ENCODE results near the gene RARRES1.

RARRES1 gene

GRCh38 chr3:158771577-158771976 lies 39.3 kb upstream of the RARRES1 start:
- Mint-ChIP-seq H3K9me3 (no peaks in the 10 kb centered on the region), H3K4me3 (no peak overlapping the region), H3K36me3 (ENCODE audit: insufficient read depth) (peaks cover 2% of the 10 kb centered on the region), H3K4me1 (peaks cover 6% of the 10 kb centered on the region), H3K27me3 (no peaks in the 10 kb centered on the region), H3K27ac (ENCODE audit: low read depth) (no peak overlapping the region)
- ATAC-seq (replicated peaks; ENCODE audit: extremely low read depth, poor library complexity, severe bottlenecking), result no peak
- no peak for DNase-seq (ENCODE audit: low spot score in 2 of 2)

GRCh38 chr3:158770741-158771350 lies 38.6 kb upstream of the RARRES1 start:
- Mint-ChIP-seq H3K4me1 (peaks cover 6% of the 10 kb centered on the region), H3K27me3 (no peaks in the 10 kb centered on the region), H3K36me3 (ENCODE audit: insufficient read depth) (peaks cover 2% of the 10 kb centered on the region), H3K9me3 (no peaks in the 10 kb centered on the region), H3K27ac (ENCODE audit: low read depth) (no peak overlapping the region), H3K4me3 (no peak overlapping the region)
- no peak for DNase-seq (ENCODE audit: low spot score in 2 of 2)
- ATAC-seq (replicated peaks; ENCODE audit: extremely low read depth, poor library complexity, severe bottlenecking), result no peak

- Mint-ChIP-seq H3K4me3 (no peak overlapping the region), H3K9me3 (no peaks in the 10 kb centered on the region), H3K27me3 (no peaks in the 10 kb centered on the region), H3K27ac (ENCODE audit: low read depth) (no peak overlapping the region), H3K36me3 (ENCODE audit: insufficient read depth) (peaks cover 2% of the 10 kb centered on the region), H3K4me1 (peaks cover under 1% of the 10 kb centered on the region)
- no peak for DNase-seq (ENCODE audit: low spot score in 2 of 2)
- ATAC-seq (replicated peaks; ENCODE audit: extremely low read depth, poor library complexity, severe bottlenecking), result no peak
Observed at GRCh38 chr3:158769952-158770740, 37.9 kb upstream of the RARRES1 start.

GRCh38 chr3:158769549-158769948 lies 37.3 kb upstream of the RARRES1 start:
- no peak for ATAC-seq (replicated peaks; ENCODE audit: extremely low read depth, poor library complexity, severe bottlenecking)
- Mint-ChIP-seq H3K27ac (ENCODE audit: low read depth) (no peak overlapping the region), H3K4me3 (no peak overlapping the region), H3K27me3 (no peaks in the 10 kb centered on the region), H3K4me1 (no peaks in the 10 kb centered on the region), H3K9me3 (no peaks in the 10 kb centered on the region), H3K36me3 (ENCODE audit: insufficient read depth) (peaks cover 2% of the 10 kb centered on the region)
- no peak for DNase-seq (ENCODE audit: low spot score in 2 of 2)

GRCh38 chr3:158768881-158769543 lies 36.8 kb upstream of the RARRES1 start:
- DNase-seq (ENCODE audit: low spot score in 2 of 2) (no peak), ATAC-seq (replicated peaks; ENCODE audit: extremely low read depth, poor library complexity, severe bottlenecking) (no peak)
- peaks cover 2% of the 10 kb centered on the region for H3K36me3 Mint-ChIP-seq (ENCODE audit: insufficient read depth)
- H3K9me3 Mint-ChIP-seq, result no peaks in the 10 kb centered on the region
- no peak overlapping the region for H3K4me3 Mint-ChIP-seq
- no peak overlapping the region for H3K27ac Mint-ChIP-seq (ENCODE audit: low read depth)
- no peaks in the 10 kb centered on the region for H3K4me1 Mint-ChIP-seq
- no peaks in the 10 kb centered on the region for H3K27me3 Mint-ChIP-seq

- ATAC-seq (replicated peaks; ENCODE audit: extremely low read depth, poor library complexity, severe bottlenecking), result no peak
- no peaks in the 10 kb centered on the region for H3K27me3 Mint-ChIP-seq
- DNase-seq (ENCODE audit: low spot score in 2 of 2), result no peak
- no peak overlapping the region for H3K4me3 Mint-ChIP-seq
- peaks cover 2% of the 10 kb centered on the region for H3K36me3 Mint-ChIP-seq (ENCODE audit: insufficient read depth)
- no peak overlapping the region for H3K27ac Mint-ChIP-seq (ENCODE audit: low read depth)
- no peaks in the 10 kb centered on the region for H3K9me3 Mint-ChIP-seq
- no peaks in the 10 kb centered on the region for H3K4me1 Mint-ChIP-seq
Observed at GRCh38 chr3:158768361-158768787, 36.1 kb upstream of the RARRES1 start.

- no peaks in the 10 kb centered on the region for H3K9me3 Mint-ChIP-seq
- H3K27me3 Mint-ChIP-seq, result no peaks in the 10 kb centered on the region
Observed at GRCh38 chr3:158766364-158766763, 34.1 kb upstream of the RARRES1 start.

GRCh38 chr3:158765518-158766205 lies 33.4 kb upstream of the RARRES1 start:
- Mint-ChIP-seq H3K4me3 (no peak overlapping the region), H3K27ac (ENCODE audit: low read depth) (no peak overlapping the region), H3K36me3 (ENCODE audit: insufficient read depth) (no peaks in the 10 kb centered on the region), H3K4me1 (no peaks in the 10 kb centered on the region), H3K9me3 (no peaks in the 10 kb centered on the region), H3K27me3 (no peaks in the 10 kb centered on the region)
- DNase-seq (ENCODE audit: low spot score in 2 of 2) (no peak), ATAC-seq (replicated peaks; ENCODE audit: extremely low read depth, poor library complexity, severe bottlenecking) (no peak)

More at GRCh38 chr3:158766364-158766763, 34.1 kb upstream of the RARRES1 start:
- DNase-seq (ENCODE audit: low spot score in 2 of 2), result no peak
- ATAC-seq (replicated peaks; ENCODE audit: extremely low read depth, poor library complexity, severe bottlenecking), result no peak
- Mint-ChIP-seq H3K36me3 (ENCODE audit: insufficient read depth) (peaks cover 2% of the 10 kb centered on the region), H3K27ac (ENCODE audit: low read depth) (no peak overlapping the region), H3K4me1 (no peaks in the 10 kb centered on the region), H3K4me3 (no peak overlapping the region)

GRCh38 chr3:158763421-158763820 lies 31.2 kb upstream of the RARRES1 start:
- ATAC-seq (replicated peaks; ENCODE audit: extremely low read depth, poor library complexity, severe bottlenecking) (no peak), DNase-seq (ENCODE audit: low spot score in 2 of 2) (no peak)
- no peaks in the 10 kb centered on the region for H3K4me1 Mint-ChIP-seq
- H3K27me3 Mint-ChIP-seq, result no peaks in the 10 kb centered on the region
- H3K36me3 Mint-ChIP-seq (ENCODE audit: insufficient read depth), result no peaks in the 10 kb centered on the region
- H3K9me3 Mint-ChIP-seq, result no peaks in the 10 kb centered on the region
- no peak overlapping the region for H3K27ac Mint-ChIP-seq (ENCODE audit: low read depth)
- H3K4me3 Mint-ChIP-seq, result no peak overlapping the region

- ATAC-seq (replicated peaks; ENCODE audit: extremely low read depth, poor library complexity, severe bottlenecking), result no peak
- no peaks in the 10 kb centered on the region for H3K27me3 Mint-ChIP-seq
Observed at GRCh38 chr3:158762701-158763100, 30.4 kb upstream of the RARRES1 start.

GRCh38 chr3:158761350-158761749 lies 29.1 kb upstream of the RARRES1 start:
- Mint-ChIP-seq H3K27ac (ENCODE audit: low read depth) (no peak overlapping the region), H3K27me3 (no peaks in the 10 kb centered on the region), H3K4me1 (no peaks in the 10 kb centered on the region), H3K36me3 (ENCODE audit: insufficient read depth) (no peaks in the 10 kb centered on the region), H3K9me3 (no peaks in the 10 kb centered on the region), H3K4me3 (no peak overlapping the region)
- DNase-seq (ENCODE audit: low spot score in 2 of 2), result no peak
- ATAC-seq (replicated peaks; ENCODE audit: extremely low read depth, poor library complexity, severe bottlenecking), result no peak

More at GRCh38 chr3:158762701-158763100, 30.4 kb upstream of the RARRES1 start:
- no peak for DNase-seq (ENCODE audit: low spot score in 2 of 2)
- Mint-ChIP-seq H3K36me3 (ENCODE audit: insufficient read depth) (no peaks in the 10 kb centered on the region), H3K27ac (ENCODE audit: low read depth) (no peak overlapping the region), H3K4me1 (no peaks in the 10 kb centered on the region), H3K9me3 (no peaks in the 10 kb centered on the region), H3K4me3 (no peak overlapping the region)

- no peaks in the 10 kb centered on the region for H3K27me3 Mint-ChIP-seq
- no peaks in the 10 kb centered on the region for H3K9me3 Mint-ChIP-seq
Observed at GRCh38 chr3:158755421-158755820, 23.2 kb upstream of the RARRES1 start.

More at GRCh38 chr3:158755421-158755820, 23.2 kb upstream of the RARRES1 start:
- Mint-ChIP-seq H3K4me1 (no peaks in the 10 kb centered on the region), H3K4me3 (no peak overlapping the region), H3K36me3 (ENCODE audit: insufficient read depth) (no peaks in the 10 kb centered on the region), H3K27ac (ENCODE audit: low read depth) (no peak overlapping the region)
- DNase-seq (ENCODE audit: low spot score in 2 of 2) (no peak), ATAC-seq (replicated peaks; ENCODE audit: extremely low read depth, poor library complexity, severe bottlenecking) (no peak)
